Measurements from ENCODE around the gene CST4.

The CST4 gene

DNA sequence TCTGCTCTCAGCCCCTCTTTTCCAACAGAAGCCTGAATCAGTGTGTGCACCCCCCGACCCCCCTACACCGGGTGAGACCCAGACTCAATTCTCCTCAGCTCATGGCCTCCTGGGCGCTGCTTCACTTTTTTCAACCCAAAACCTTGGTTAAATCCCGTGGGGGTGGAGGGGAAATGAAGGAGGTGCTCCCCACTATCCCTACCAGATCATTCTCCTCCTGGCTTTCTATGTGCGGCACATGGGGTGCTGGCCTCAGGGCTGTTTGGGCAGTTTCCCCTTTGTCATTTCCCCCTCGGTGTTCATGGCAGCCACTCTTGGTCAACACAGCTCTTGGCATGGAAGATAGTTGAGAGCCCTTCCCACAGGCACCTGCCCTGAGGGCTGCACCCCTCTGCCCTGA lies 4.6 kb downstream of the CST4 start:
- H3K4me3 ChIP-seq (ENCODE audit: low read depth, low read length), result no peak overlapping the region
- H3K27me3 ChIP-seq (ENCODE audit: control insufficient read depth, insufficient read depth, low read length), result no peaks in the 10 kb centered on the region
- no peak overlapping the region for H2AFZ ChIP-seq
- TF ChIP-seq CTCF (IDR thresholded peaks at IDR 0.05), result no peak
- H3K79me2 ChIP-seq, result no peaks in the 10 kb centered on the region
- H3K4me2 ChIP-seq (ENCODE audit: low read length), result no peak overlapping the region
- H3K36me3 ChIP-seq (ENCODE audit: control insufficient read depth, insufficient read depth, low read length), result no peaks in the 10 kb centered on the region
- no peak overlapping the region for H3K27ac ChIP-seq
- H3K4me1 ChIP-seq, result no peaks in the 10 kb centered on the region
- no peak overlapping the region for H3K9ac ChIP-seq
- H3K9me3 ChIP-seq (ENCODE audit: control insufficient read depth, low read length), result no peaks in the 10 kb centered on the region

DNA sequence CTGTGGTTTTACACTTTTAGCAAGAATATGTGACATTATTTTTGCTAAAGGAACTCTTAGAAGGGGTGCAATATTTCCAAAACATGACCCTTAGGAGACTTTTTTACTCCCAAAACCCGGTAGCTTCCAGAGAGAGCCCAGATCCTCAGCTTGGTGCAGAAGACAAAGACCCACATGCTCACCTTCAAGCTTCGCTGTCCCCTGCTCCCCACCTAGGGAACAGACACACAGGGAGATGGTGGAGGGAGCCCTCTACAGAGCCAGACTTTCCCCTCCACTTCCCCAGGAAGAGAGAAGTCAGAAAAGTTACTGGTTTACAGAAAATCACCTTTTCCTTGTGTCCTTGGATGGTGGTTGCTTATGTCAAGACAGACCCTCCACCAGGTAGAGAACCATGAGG lies 5.0 kb downstream of the CST4 start:
- Histone ChIP-seq H3K4me3 (ENCODE audit: low read depth, low read length) (no peak overlapping the region), H3K27ac (no peak overlapping the region), H3K4me1 (no peaks in the 10 kb centered on the region), H3K27me3 (ENCODE audit: control insufficient read depth, insufficient read depth, low read length) (no peaks in the 10 kb centered on the region), H2AFZ (no peak overlapping the region), H3K9me3 (ENCODE audit: control insufficient read depth, low read length) (no peaks in the 10 kb centered on the region), H3K9ac (no peak overlapping the region), H3K36me3 (ENCODE audit: control insufficient read depth, insufficient read depth, low read length) (no peaks in the 10 kb centered on the region), H3K79me2 (no peaks in the 10 kb centered on the region), H3K4me2 (ENCODE audit: low read length) (no peak overlapping the region)
- TF ChIP-seq CTCF (IDR thresholded peaks at IDR 0.05), result no peak

DNA sequence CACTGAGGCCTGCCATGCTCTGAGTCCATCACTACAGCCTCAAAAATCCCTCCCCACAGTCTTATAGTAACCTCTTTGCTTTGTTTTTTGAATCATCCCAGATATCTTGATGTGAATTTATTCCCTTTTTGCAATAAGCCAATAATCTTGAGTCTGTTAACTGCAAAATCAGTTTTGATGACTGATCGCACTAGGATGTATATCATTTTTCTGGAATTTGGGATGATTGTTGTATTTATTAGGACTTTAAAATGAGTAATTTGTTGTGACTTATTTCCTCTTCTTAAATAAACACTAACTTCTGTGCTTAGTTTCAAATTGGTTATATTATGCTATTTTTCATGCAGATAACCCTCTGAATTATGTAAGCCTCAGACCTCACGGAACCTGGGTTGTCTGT lies 5.6 kb downstream of the CST4 start:
- Histone ChIP-seq H3K27ac (no peak overlapping the region), H3K27me3 (ENCODE audit: control insufficient read depth, insufficient read depth, low read length) (no peaks in the 10 kb centered on the region), H3K9me3 (ENCODE audit: control insufficient read depth, low read length) (no peaks in the 10 kb centered on the region), H3K36me3 (ENCODE audit: control insufficient read depth, insufficient read depth, low read length) (no peaks in the 10 kb centered on the region), H2AFZ (no peak overlapping the region), H3K4me3 (ENCODE audit: low read depth, low read length) (no peak overlapping the region), H3K9ac (no peak overlapping the region), H3K4me2 (ENCODE audit: low read length) (no peak overlapping the region), H3K4me1 (no peaks in the 10 kb centered on the region), H3K79me2 (no peaks in the 10 kb centered on the region)
- TF ChIP-seq CTCF (IDR thresholded peaks at IDR 0.05), result no peak

- Histone ChIP-seq H3K9ac (no peak overlapping the region), H3K4me1 (no peaks in the 10 kb centered on the region), H2AFZ (no peak overlapping the region), H3K4me3 (ENCODE audit: low read depth, low read length) (no peak overlapping the region), H3K79me2 (no peaks in the 10 kb centered on the region), H3K27ac (no peak overlapping the region), H3K36me3 (ENCODE audit: control insufficient read depth, insufficient read depth, low read length) (no peaks in the 10 kb centered on the region), H3K27me3 (ENCODE audit: control insufficient read depth, insufficient read depth, low read length) (no peaks in the 10 kb centered on the region), H3K9me3 (ENCODE audit: control insufficient read depth, low read length) (no peaks in the 10 kb centered on the region), H3K4me2 (ENCODE audit: low read length) (no peak overlapping the region)
- no peak for TF ChIP-seq CTCF (IDR thresholded peaks at IDR 0.05)
Measured at GRCh38 chr20:23680146-23680545, 8.7 kb downstream of the CST4 start.

DNA sequence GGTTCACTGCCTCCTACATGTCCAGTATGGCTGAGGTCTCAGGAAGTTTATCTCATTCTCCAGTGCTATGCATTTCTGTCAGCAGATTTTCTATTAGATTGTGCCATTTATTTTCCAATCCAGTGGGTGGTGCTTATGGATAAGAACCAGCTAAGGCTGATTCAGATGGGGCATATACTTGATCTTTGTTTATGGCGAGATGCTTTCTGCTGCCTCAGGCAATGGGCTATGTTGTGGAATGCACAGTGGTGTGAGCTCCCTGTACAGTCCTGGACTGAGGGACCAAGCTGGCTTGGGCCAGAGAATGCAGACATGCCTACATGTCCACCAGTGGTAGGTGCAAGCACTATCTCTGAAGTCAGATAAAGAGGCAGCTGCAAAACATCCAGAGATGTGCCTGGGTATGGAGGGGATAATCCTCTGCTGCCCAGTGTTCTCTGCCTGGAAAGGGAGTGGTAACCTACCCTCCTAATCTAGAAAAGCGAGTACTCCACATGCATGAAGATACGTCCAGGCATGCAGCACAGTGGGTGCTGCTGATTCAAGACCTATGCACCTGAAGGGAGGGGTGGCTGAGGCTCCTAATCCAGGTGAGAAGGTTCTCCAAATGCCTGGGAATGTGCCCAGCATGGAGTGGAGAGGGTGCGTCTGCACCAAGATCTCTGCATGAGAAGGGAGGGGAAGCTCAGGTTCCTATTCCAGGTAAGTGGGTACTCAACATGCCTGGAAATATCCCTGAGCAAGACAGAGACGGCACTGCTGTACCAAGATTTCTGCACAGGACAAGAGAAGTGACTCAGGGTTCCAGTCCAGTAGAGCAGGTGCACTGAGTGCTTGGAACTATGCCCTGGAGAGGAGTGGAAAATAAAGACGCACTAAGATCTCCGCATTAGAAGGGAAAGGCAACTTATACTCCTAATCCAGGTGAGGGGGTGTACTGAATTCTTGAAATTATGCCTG lies 9.4 kb downstream of the CST4 start:
- Histone ChIP-seq H3K4me2 (ENCODE audit: low read length) (no peak overlapping the region), H3K27me3 (ENCODE audit: control insufficient read depth, insufficient read depth, low read length) (no peaks in the 10 kb centered on the region), H3K9ac (no peak overlapping the region)

More for the DNA sequence above, 9.4 kb downstream of the CST4 start:
- H3K9me3 ChIP-seq (ENCODE audit: control insufficient read depth, low read length), result no peaks in the 10 kb centered on the region
- H3K4me3 ChIP-seq (ENCODE audit: low read depth, low read length), result no peak overlapping the region
- H2AFZ ChIP-seq, result no peak overlapping the region
- no peak for TF ChIP-seq CTCF (IDR thresholded peaks at IDR 0.05)
- no peaks in the 10 kb centered on the region for H3K36me3 ChIP-seq (ENCODE audit: control insufficient read depth, insufficient read depth, low read length)
- no peaks in the 10 kb centered on the region for H3K4me1 ChIP-seq
- H3K27ac ChIP-seq, result no peak overlapping the region
- no peaks in the 10 kb centered on the region for H3K79me2 ChIP-seq
